ENCODE measurements around the gene ANKHD1. TPM values are rescaled to one million over a fixed set of nuclear protein-coding genes. Genes with fewer than 3 reads are reported as not detected.
A peak's percentile ranks its signal among the peaks of the same experiment; 100 is the strongest.

Gene ANKHD1
- total RNA-seq, 1 donor from 2014 or later = 129 TPM

DNA sequence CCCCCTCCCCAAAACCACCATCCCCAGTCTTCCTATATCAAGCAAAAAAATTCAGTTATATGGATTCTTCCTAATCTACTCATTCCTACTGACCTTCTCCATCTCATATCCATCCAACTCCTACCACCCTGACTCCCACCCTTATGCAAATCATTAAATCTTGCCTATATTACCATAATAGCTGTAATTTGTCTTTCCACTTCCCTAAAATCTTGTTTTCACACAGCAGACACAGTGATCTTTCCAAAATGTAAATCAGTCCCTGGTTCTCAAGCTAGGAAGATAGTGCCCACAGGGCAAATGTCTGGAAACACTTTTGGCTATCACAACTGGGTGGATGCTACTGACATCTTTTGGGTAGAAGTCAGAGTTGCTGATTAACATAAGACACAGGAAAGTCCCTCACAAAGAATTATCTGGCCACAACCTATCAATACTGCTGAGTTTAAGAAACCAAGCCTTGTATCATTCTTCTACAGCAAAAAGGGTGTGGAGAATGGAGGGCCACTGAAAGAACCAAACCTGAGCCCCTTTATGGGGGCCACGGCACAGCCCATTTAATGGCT is 154.2 kb downstream of the ANKHD1 start:
- no peaks in the 10 kb centered on the region for H3K9me3 Mint-ChIP-seq

DNA sequence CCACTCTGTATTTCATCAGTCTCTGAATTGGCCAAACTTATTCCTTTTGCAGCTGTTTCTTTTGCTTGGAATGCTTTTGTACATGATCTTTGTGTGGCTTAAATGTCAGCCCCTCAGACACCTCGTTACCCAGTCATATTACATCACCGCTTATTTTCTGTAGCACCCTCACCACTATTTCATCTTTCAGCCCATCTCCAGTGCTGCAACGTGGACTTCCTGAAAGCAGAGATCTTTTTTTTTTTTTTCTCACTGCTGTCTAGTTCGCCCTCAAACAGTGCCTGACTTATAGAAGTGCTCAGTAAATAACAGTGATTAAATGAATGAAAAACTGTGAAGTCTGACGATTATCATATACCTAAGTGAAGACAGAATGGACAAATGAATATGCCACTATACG is 154.8 kb downstream of the ANKHD1 start:
- H3K27me3 Mint-ChIP-seq = no peaks in the 10 kb centered on the region
- TF ChIP-seq, protein P1, sequence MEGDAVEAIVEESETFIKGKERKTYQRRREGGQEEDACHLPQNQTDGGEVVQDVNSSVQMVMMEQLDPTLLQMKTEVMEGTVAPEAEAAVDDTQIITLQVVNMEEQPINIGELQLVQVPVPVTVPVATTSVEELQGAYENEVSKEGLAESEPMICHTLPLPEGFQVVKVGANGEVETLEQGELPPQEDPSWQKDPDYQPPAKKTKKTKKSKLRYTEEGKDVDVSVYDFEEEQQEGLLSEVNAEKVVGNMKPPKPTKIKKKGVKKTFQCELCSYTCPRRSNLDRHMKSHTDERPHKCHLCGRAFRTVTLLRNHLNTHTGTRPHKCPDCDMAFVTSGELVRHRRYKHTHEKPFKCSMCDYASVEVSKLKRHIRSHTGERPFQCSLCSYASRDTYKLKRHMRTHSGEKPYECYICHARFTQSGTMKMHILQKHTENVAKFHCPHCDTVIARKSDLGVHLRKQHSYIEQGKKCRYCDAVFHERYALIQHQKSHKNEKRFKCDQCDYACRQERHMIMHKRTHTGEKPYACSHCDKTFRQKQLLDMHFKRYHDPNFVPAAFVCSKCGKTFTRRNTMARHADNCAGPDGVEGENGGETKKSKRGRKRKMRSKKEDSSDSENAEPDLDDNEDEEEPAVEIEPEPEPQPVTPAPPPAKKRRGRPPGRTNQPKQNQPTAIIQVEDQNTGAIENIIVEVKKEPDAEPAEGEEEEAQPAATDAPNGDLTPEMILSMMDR (conservative IDR thresholded peaks at IDR 0.05) = no peak
- DNase-seq (ENCODE audit: extremely low spot score, unreplicated experiment) = no peak
- peaks cover 30% of the 10 kb centered on the region for H3K4me1 Mint-ChIP-seq (ENCODE audit: unreplicated experiment)
- H3K27ac Mint-ChIP-seq = peak overlapping the region; percentile 86
- H3K4me3 Mint-ChIP-seq = peak overlapping the region; percentile 95
- peaks cover 29% of the 10 kb centered on the region for H3K36me3 Mint-ChIP-seq
- no peaks in the 10 kb centered on the region for H3K9me3 Mint-ChIP-seq

More for the DNA sequence above, 154.2 kb downstream of the ANKHD1 start:
- H3K36me3 Mint-ChIP-seq = peaks cover 26% of the 10 kb centered on the region
- no peaks in the 10 kb centered on the region for H3K27me3 Mint-ChIP-seq
- TF ChIP-seq, protein P1 (conservative IDR thresholded peaks at IDR 0.05) = no peak
- H3K27ac Mint-ChIP-seq = peak overlapping the region; percentile 86
- no peak for DNase-seq (ENCODE audit: extremely low spot score, unreplicated experiment)
- peaks cover 30% of the 10 kb centered on the region for H3K4me1 Mint-ChIP-seq (ENCODE audit: unreplicated experiment)
- peak overlapping the region; percentile 95 for H3K4me3 Mint-ChIP-seq

DNA sequence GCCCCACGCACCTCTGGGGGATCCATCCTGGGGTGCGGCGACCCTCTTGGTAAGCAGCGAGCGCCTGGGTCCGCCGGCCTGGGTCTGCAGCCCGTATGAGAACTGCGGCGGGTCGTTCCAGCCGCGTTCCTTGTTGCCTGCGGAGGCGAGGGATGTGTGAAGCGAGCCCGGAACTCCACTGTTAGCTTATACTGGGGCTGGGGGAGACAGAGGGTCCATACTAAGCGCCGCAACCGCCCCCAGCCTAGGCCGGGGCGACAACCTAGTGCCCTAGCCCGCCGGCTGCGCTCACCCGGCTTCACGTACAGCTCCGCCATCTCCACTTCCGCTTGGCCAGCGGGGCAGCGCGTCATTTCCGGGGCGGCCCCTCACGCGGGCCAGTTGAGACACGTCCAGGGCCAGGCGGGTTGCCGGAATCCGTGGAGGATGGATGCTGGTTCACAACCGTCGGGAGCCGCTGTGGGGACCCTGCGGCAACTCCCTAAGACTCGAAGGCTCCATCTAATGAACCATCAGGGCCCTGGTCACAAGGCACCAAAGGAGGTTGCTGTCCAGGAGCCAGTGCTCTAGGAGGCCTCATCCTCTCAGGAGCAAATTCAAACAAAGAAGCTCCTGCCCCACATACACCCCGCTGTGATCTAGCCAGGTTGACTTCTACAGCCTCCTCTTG is 155.6 kb downstream of the ANKHD1 start, which contains the start of gene SRA1:
Gene SRA1, minus strand, starts transcription at position 338 of the 670 bp plus-strand sequence. Its CDS starts 21 bp downstream, at position 317.
- no peaks in the 10 kb centered on the region for H3K9me3 Mint-ChIP-seq
- peak within 1 kb of the TSS; percentile 95 for H3K4me3 Mint-ChIP-seq
- no peaks in the 10 kb centered on the region for H3K27me3 Mint-ChIP-seq
- TF ChIP-seq, protein P1 (conservative IDR thresholded peaks at IDR 0.05) = no peak
- peaks cover 30% of the 10 kb centered on the region for H3K4me1 Mint-ChIP-seq (ENCODE audit: unreplicated experiment)
- H3K27ac Mint-ChIP-seq = peak within 1 kb of the TSS; percentile 86
- peak; percentile 93 for DNase-seq (ENCODE audit: extremely low spot score, unreplicated experiment)
- peaks cover 29% of the 10 kb centered on the region for H3K36me3 Mint-ChIP-seq

DNA sequence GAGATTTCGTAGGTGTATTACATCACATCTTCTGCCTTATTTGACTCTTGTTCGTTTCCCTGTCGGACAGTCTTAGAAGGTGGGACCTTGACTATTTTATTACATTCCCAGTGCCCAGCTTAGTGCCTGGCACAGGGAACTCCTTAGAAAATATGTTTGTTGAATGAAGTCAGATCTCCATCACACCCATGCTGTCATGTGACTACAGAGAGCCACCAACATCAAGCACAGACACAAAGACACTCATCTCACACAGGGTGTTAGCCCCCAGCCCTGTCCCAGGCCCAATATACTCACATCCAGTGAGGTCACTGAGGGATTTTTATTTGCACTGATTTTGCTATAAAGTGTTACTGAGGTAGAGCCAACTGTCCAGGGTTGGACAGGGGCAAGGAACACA is 156.3 kb downstream of the ANKHD1 start:
- Mint-ChIP-seq H3K27ac (peak overlapping the region; percentile 86), H3K4me3 (peak overlapping the region; percentile 95), H3K4me1 (ENCODE audit: unreplicated experiment) (peaks cover 30% of the 10 kb centered on the region), H3K9me3 (no peaks in the 10 kb centered on the region), H3K27me3 (no peaks in the 10 kb centered on the region), H3K36me3 (peaks cover 29% of the 10 kb centered on the region)
- no peak for DNase-seq (ENCODE audit: extremely low spot score, unreplicated experiment)
- TF ChIP-seq, protein P1 (conservative IDR thresholded peaks at IDR 0.05) = no peak

DNA sequence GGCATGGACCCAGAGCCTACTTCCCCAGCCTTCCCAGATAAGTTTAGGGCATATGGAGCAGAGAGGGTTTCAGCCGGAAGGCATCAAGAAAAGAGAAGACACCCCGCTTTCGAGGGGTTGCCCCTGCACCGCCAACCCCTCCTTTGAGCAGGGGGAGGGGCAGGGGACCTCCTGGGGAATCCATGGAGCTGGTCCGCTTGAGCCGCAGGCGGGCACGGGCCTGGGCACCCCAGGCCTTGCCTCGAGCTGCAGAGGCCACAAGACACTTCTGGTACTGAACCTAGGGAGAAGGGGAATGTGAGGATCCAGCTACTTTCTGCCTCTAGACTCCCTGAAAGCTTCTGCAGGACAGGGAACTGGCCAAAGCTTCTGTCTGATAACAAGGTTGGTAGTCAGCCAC is 156.9 kb downstream of the ANKHD1 start:
- TF ChIP-seq, protein P1 (conservative IDR thresholded peaks at IDR 0.05) = no peak
- peaks cover 27% of the 10 kb centered on the region for H3K36me3 Mint-ChIP-seq
- no peaks in the 10 kb centered on the region for H3K27me3 Mint-ChIP-seq
- H3K4me1 Mint-ChIP-seq (ENCODE audit: unreplicated experiment) = peaks cover 28% of the 10 kb centered on the region
- no peaks in the 10 kb centered on the region for H3K9me3 Mint-ChIP-seq
- DNase-seq (ENCODE audit: extremely low spot score, unreplicated experiment) = no peak
- peak overlapping the region; percentile 86 for H3K27ac Mint-ChIP-seq
- peak overlapping the region; percentile 95 for H3K4me3 Mint-ChIP-seq

All from type B pancreatic cell (in vitro differentiated cells).